Keratinocyte (primary cell): ENCODE results near the gene INAFM2.

Experiments used
- EZH2 ChIP-seq: IDR thresholded peaks from one replicate; pipeline ENCODE4 v1.6.1; 2012; ENCODE audit warnings: inconsistent platforms, mild to moderate bottlenecking, low read length, moderate library complexity
- TF ChIP-seq, protein P1 (sequence below), 3 experiments: IDR thresholded peaks in 1 of 3; conservative IDR thresholded peaks in 1 of 3; optimal IDR thresholded peaks in 1 of 3; 2 replicates in 2 of 3; 3 replicates in 1 of 3; pipeline versions ENCODE3 to v1.5.1; 2011; ENCODE audit warnings: low read length in 3 of 3, mild to moderate bottlenecking in 3 of 3, moderate library complexity in 2 of 3, control low read depth in 1 of 3, inconsistent platforms in 1 of 3; ENCODE audit not compliant: insufficient read depth in 2 of 3; ENCODE audit errors: extremely low read depth in 1 of 3

DNA sequence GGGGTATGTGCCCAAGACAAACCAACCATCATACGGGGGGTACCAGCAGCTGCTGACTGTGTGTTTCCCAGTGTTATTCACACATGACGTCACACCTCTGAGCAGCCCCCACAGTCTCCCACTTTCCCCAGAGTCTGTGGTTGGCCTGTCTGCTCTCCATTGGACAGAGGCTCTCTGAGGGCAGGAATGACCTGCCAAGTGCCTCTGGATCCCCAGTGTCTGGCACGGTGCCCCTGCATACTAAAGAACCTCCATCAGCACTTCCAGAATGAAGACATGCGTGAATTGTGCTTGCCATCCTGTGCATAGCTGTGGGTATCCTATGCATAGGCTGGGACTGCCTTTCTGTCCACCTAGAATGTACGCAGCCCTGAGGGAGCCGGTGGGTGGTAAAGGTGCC lies 20.7 kb downstream of the INAFM2 start:
- TF ChIP-seq, protein P1, sequence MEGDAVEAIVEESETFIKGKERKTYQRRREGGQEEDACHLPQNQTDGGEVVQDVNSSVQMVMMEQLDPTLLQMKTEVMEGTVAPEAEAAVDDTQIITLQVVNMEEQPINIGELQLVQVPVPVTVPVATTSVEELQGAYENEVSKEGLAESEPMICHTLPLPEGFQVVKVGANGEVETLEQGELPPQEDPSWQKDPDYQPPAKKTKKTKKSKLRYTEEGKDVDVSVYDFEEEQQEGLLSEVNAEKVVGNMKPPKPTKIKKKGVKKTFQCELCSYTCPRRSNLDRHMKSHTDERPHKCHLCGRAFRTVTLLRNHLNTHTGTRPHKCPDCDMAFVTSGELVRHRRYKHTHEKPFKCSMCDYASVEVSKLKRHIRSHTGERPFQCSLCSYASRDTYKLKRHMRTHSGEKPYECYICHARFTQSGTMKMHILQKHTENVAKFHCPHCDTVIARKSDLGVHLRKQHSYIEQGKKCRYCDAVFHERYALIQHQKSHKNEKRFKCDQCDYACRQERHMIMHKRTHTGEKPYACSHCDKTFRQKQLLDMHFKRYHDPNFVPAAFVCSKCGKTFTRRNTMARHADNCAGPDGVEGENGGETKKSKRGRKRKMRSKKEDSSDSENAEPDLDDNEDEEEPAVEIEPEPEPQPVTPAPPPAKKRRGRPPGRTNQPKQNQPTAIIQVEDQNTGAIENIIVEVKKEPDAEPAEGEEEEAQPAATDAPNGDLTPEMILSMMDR (optimal IDR thresholded peaks at IDR 0.05 in 1 of 3, IDR thresholded peaks at IDR 0.05 in 1 of 3, conservative IDR thresholded peaks at IDR 0.05 in 1 of 3; ENCODE audit: extremely low read depth in 1 of 3, insufficient read depth in 2 of 3, low read length in 3 of 3) = no peak
- no peak for TF ChIP-seq EZH2
